RWPE2 (cell line): ENCODE results near the gene CHPF.

Experiments used
- ATAC-seq: fragments of 200-7000 bp; cut with Tn5 transposase; 3 replicates; pipeline ENCODE4 v1.9.1; 2021; ENCODE audit warnings: low read depth
- DNase-seq: peaks from one replicate; pipeline ENCODE4 v3.0.0-alpha.2; 2020; ENCODE audit warnings: low spot score
- H3K27ac ChIP-seq: fragments of 450-650 bp; 2 replicates; pipeline ENCODE4 v1.5.1; 2017; ENCODE audit warnings: mild to moderate bottlenecking; ENCODE audit not compliant: poor library complexity, severe bottlenecking
- H3K27me3 ChIP-seq: fragments of 250-450 bp; sonication (Bioruptor Pico); 2 replicates; pipeline ENCODE4 v1.5.1; 2021; ENCODE audit warnings: mild to moderate bottlenecking, moderate library complexity; ENCODE audit not compliant: insufficient read depth, poor library complexity, severe bottlenecking
- H3K36me3 ChIP-seq: fragments of 250-450 bp; sonication (Bioruptor Pico); 2 replicates; pipeline ENCODE4 v1.5.1; 2020; ENCODE audit warnings: low read depth, mild to moderate bottlenecking, moderate library complexity
- H3K4me1 ChIP-seq: fragments of 250-450 bp; sonication (Bioruptor Pico); 2 replicates; pipeline ENCODE4 v1.5.1; 2021; ENCODE audit warnings: mild to moderate bottlenecking, moderate library complexity; ENCODE audit not compliant: insufficient read depth, poor library complexity, severe bottlenecking
- H3K4me3 ChIP-seq: fragments of 250-450 bp; sonication (Bioruptor Pico); 2 replicates; pipeline ENCODE4 v1.5.1; 2021; ENCODE audit warnings: mild to moderate bottlenecking, moderate library complexity; ENCODE audit not compliant: severe bottlenecking
- H3K9me3 ChIP-seq: fragments of 250-450 bp; sonication (Bioruptor Pico); 2 replicates; pipeline ENCODE4 v1.5.1; 2021; ENCODE audit warnings: mild to moderate bottlenecking, moderate library complexity; ENCODE audit not compliant: severe bottlenecking
- CTCF ChIP-seq: fragments of 450-650 bp; IDR thresholded peaks from one replicate; pipeline ENCODE4 v1.5.1; 2017; ENCODE audit warnings: mild to moderate bottlenecking, moderate library complexity; ENCODE audit not compliant: poor library complexity, severe bottlenecking

CHPF gene

GRCh38 chr2:219510512-219511135 is 33.0 kb downstream of the CHPF start:
- Histone ChIP-seq H3K27me3 (peaks cover 56% of the 10 kb centered on the region), H3K4me1 (no peaks in the 10 kb centered on the region), H3K27ac (no peak overlapping the region), H3K4me3 (no peak overlapping the region), H3K36me3 (0 out of 2 replicates have a peak, but pooled peaks cover 3% of the 10 kb centered on the region), H3K9me3 (no peaks in the 10 kb centered on the region)
- no peak for TF ChIP-seq CTCF
- ATAC-seq (no peak), DNase-seq (no peak)

GRCh38 chr2:219509780-219510511 is 33.7 kb downstream of the CHPF start:
- TF ChIP-seq CTCF: peak; percentile 72
- peaks cover 52% of the 10 kb centered on the region for H3K27me3 ChIP-seq
- no peak overlapping the region for H3K4me3 ChIP-seq
- H3K27ac ChIP-seq: no peak overlapping the region
- no peaks in the 10 kb centered on the region for H3K4me1 ChIP-seq
- H3K9me3 ChIP-seq: no peaks in the 10 kb centered on the region
- H3K36me3 ChIP-seq: 0 out of 2 replicates have a peak, but pooled peaks cover 4% of the 10 kb centered on the region
- ATAC-seq (peak; percentile 72), DNase-seq (no peak)

GRCh38 chr2:219508971-219509779 is 34.4 kb downstream of the CHPF start:
- Histone ChIP-seq H3K36me3 (peaks cover 11% of the 10 kb centered on the region; the same call in 1 of the 2 replicates), H3K4me1 (no peaks in the 10 kb centered on the region), H3K9me3 (no peaks in the 10 kb centered on the region), H3K27me3 (peaks cover 44% of the 10 kb centered on the region), H3K4me3 (no peak overlapping the region), H3K27ac (no peak overlapping the region)
- TF ChIP-seq CTCF: no peak
- DNase-seq (no peak), ATAC-seq (peak; percentile 30)

GRCh38 chr2:219508444-219508734 is 35.2 kb downstream of the CHPF start:
- no peak for TF ChIP-seq CTCF
- Histone ChIP-seq H3K36me3 (peaks cover 12% of the 10 kb centered on the region), H3K4me3 (no peak overlapping the region), H3K4me1 (no peaks in the 10 kb centered on the region), H3K27ac (no peak overlapping the region), H3K9me3 (no peaks in the 10 kb centered on the region), H3K27me3 (peaks cover 36% of the 10 kb centered on the region)
- DNase-seq (no peak), ATAC-seq (no peak)
